NAMALWA (cell line): ENCODE data around the gene FITM1.

ENCODE experiments used
- DNase-seq: peaks from one replicate; pipeline ENCODE4 v3.0.0-alpha.2; 2015; ENCODE audit warnings: low spot score

FITM1 gene, protein sequence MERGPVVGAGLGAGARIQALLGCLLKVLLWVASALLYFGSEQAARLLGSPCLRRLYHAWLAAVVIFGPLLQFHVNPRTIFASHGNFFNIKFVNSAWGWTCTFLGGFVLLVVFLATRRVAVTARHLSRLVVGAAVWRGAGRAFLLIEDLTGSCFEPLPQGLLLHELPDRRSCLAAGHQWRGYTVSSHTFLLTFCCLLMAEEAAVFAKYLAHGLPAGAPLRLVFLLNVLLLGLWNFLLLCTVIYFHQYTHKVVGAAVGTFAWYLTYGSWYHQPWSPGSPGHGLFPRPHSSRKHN

GRCh38 chr14:24130380-24130716 is at the start of gene FITM1:
Gene FITM1 (plus strand): TSS chr14:24130659. CDS start chr14:24131564, 905 bp downstream.
- DNase-seq, result no peak

- DNase-seq, result peak; percentile 85
Observed at GRCh38 chr14:24080888-24081738, 49.3 kb upstream of the FITM1 start.

DNA sequence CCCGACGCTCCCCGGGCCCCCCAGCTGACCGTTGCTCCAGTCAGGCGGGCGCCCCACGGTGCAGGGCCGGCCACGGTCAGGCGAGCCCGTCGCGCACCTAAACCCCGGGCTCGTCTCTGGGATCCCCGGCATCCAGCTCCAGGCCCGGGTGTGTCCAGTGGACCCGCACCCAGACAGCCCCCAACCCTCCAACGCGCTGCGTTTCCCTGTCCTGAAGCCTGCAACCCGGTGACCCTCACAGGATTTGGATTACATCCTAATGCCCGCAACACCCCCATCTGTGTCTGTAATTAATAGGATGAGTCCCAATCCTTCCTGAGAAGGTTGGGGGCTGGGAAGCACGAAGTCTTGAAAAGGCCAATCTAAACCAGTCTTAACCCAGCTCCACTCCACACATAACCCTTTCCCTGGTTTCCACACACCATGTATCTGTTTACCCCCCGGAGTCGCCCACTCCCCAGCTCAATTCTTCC is 48.7 kb upstream of the FITM1 start:
- DNase-seq, result no peak

- no peak for DNase-seq
Observed at GRCh38 chr14:24082411-24083080, 47.9 kb upstream of the FITM1 start.

DNA sequence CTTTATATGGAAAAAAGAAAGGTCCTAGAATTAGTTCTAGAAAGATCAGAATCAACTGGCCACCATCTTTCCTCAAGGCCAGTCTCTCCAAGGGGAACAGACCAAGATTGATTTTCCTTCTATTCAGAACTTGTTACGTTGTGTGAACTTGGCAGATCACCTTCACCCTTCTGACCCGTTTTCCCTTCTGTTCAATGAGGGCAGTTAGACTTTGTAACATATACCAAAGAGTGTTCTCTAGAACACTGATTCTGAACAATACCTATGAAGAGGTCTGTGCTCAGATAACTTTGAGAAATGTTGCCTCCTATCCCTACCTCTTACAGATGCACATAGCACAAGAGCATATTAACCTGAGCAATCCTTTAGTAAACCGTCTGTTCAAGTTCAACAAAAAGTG is 47.0 kb upstream of the FITM1 start:
- DNase-seq, result no peak

DNA sequence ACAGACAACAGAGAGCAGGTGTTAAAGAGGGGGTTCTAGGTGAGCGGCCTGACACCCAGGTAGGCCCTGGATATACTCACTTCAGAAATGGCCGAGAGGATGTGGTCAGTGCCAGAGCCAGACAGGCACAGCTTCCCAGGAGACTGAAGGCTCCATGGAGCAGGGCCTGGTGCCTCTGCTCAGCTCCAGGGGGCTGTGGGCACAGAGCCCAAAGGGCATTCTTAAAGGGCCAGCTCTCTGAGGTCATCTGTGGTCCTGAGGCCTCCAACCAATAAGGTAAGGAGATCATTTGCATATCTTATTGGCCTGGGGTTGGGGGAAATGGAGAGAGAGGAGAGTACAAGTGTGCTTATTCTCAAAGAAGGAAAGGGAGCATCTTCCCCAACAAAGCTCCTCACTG is 46.0 kb upstream of the FITM1 start:
- DNase-seq, result no peak

- DNase-seq, result no peak
Observed at GRCh38 chr14:24085215-24085614, 45.2 kb upstream of the FITM1 start.

GRCh38 chr14:24086193-24086955 is 44.1 kb upstream of the FITM1 start:
- no peak for DNase-seq

DNA sequence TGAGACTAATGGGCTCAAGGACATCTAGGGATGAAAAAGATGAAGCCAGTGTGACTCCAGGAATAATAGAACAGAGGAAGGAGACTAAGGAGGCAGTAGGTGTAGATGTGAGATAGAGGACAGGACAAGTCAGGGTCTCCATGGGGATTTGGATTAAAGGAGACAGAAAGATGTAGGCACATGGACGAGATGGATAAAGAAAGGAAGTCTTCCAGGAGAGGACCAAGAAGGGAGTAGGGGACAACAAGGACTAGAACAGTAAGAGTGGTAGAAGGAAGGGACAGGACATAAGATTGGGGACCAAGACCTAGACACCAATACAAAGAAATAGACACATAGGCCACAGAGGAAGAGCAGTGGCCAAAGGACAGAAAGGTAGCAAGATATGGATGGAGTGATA is 43.5 kb upstream of the FITM1 start:
- DNase-seq, result no peak

DNA sequence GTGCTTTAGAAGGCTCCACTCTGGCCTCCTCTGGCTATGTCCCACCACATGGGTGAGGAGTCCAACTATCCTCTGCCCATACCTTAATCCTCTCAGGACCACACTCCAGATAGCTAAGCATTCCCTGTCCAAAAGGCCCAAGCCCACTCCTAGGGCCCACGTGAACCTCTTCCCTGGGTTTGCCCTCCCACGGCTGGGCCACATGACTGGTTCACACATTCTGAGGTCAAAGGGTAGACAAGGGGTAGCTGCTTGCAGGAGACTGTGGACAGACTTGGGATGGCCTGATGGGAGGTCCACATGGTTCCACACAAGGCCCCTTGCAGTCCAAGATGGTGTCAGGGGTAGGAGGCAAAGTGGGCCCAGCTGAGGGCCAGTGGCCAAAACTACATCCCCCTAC is 42.4 kb upstream of the FITM1 start:
- no peak for DNase-seq

DNA sequence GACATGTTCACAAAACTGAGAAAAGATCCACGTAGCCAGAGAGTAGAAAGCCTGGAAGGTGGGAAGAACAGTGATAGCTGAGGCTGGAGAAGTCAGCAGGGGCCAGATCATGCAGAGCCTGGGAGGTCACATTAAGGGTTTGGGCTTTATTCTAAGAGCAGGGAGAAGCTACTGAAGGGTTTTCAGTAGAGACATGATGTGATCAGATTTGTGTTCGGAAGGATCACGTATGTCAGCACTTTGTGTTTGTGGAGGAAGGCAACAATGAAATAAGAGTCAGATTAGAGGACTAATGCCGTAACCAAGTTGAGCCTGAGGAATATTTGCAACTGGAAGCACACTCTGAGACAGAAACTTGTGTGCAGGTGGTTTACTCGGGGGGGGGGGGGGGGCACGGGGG is 40.6 kb upstream of the FITM1 start:
- DNase-seq, result no peak

- no peak for DNase-seq
Observed at GRCh38 chr14:24092110-24092504, 38.4 kb upstream of the FITM1 start.

DNA sequence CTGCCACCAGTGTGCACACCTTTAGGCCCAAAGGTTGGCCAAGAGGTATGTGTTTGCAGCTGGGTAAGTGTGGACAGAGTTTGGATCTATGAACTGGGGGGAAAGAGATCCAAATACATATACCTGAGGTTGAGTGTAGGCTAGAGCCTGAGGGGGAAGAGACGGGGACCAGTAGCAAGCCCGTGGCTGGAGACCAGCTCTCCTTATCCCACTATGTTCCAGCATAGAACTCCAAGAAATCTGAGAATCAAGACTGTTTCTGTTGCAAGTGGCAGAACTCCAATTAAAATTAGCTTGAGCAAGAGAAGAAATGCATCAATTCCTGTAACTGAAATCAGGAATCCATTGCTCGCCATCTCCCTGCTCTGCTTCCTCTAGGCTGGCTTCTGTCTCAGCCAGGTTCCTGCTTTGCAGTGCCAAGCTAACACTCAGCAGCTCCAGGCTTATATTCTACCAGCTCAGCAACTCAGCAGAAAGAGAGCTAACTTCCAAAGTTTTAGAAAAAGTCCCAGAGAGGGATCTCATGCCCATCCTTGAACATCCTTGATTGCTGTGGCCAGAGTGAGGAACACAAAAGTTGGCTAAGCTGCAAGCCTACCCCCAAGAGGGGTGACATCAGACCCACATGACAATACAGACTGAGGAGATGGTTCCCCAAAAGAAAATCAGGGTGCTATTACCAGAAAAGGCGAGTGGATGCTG is 37.8 kb upstream of the FITM1 start:
- DNase-seq, result peak; percentile 25

GRCh38 chr14:24093207-24093900 is 37.1 kb upstream of the FITM1 start:
- DNase-seq, result no peak

GRCh38 chr14:24093901-24094840 is 36.3 kb upstream of the FITM1 start, which contains the start of gene PCK2:
Gene PCK2 (plus strand): TSS chr14:24094311. CDS start chr14:24094406, 95 bp downstream.
- peak; percentile 91 for DNase-seq

GRCh38 chr14:24094841-24095270 is 35.6 kb upstream of the FITM1 start:
- DNase-seq, result no peak

DNA sequence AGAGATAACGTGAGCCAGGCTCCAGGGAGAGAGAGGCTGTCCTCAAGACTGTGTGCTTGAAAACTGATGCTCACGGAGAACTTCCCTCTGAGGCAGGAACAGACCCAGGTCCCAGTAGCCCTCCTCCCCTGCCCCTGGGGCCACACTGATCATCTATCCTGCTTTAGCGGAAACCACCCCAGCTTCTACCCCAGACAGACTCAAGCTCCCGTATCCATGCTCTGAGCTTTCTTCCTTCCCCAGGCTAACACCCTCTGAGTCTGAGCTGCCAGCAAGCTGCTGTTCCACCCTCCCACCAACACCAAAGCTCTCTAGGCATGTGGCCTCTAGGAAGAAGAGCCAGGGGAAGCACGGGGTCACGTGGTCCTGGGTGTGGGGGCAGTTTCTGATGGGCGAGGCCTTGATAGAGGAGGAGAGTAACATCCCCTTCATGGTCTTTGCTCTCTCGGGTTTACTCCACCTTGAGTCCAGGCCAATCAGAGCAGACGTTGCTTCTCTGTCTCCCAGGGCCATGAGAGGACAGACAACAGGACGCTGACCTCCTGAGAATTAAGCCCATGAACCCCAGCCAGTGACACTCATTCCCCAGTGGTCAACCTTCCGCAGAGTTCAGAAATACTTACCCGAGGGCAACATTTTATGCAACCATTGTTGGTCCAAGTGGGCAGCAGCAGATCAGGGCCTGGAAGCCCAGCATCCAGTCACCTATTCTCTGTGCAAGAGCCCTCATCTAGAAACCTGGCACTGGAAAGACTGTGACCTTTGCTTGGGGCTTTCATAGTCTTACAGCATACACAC is 35.0 kb upstream of the FITM1 start:
- DNase-seq, result peak; percentile 79

DNA sequence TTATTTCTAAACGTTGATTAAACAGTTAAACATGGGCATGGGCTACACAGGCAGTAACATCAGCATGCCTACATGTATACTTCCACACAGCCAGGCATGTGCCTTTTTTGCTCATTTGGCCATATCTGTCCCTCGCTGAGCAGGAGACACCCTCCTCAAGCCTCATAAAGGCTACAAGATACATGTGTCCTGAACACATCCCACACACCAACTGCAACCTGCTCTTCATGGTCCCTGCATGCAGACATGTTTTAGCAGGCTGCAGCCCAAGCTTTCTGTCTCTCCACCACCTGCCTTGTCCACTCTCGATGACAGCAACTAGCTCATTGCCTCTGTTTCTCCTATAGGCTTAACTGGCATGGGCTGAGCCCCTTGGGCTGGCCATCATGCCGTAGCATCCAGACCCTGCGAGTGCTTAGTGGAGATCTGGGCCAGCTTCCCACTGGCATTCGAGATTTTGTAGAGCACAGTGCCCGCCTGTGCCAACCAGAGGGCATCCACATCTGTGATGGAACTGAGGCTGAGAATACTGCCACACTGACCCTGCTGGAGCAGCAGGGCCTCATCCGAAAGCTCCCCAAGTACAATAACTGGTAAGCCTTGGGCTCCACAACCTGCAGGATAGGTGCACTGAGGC is 33.8 kb upstream of the FITM1 start:
- no peak for DNase-seq
